RPMI8226 (cell line): ENCODE measurements around the gene MACROD2.

ENCODE experiments used
- DNase-seq: peaks from one replicate; pipeline ENCODE4 v3.0.0-alpha.2; 2015

Gene MACROD2

DNA sequence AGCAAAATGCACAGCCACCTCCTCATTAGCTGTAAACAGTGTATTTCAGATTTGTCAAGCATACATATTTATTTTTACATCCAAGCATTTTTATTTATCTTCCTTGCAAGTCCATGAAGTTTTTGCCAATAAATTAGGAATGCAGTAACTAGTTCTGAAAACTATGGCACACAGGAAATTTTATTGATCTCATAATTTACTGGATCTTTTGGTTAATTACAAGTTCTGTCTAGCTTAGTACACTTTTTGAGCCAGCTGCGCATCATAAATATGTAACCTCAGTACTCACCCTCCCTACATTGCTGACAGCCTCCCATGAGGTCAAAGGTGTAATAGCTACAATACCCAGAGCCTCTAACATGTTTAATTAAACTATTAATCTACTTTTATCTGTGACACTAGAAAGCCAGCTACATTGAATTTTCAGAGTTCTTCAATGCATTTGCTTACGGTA is 1679.8 kb downstream of the MACROD2 start:
- DNase-seq: no peak

DNA sequence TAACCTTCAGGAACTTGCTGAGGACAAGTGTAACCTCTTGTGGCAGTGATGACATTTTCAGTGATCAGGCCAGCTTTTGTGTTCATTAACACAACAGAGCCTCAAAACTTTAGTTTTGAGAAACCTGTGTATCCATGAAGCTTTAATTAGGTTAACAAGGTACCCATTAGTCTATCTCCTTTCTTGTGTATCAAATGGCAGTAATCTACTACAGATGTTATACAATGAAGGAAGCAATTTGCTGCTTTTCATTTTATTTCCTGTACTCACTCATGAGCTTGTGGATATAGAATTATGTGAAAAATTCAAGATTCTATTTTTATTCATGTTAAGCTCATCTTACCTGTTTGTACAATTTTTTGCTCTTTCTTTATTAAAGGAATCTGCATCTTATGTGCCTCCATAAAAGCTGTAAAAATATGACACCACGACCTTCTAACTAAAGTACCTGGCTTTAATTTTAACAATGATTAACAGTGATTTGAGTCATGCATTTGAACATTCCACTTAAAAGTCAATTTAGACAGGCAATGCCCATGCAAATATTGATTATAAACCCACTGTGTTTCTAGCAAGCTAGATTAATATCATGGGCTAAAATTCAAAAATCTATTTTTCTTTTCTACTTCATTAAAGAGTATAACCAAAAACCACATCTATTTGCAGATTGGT is 1680.6 kb downstream of the MACROD2 start:
- no peak for DNase-seq

DNA sequence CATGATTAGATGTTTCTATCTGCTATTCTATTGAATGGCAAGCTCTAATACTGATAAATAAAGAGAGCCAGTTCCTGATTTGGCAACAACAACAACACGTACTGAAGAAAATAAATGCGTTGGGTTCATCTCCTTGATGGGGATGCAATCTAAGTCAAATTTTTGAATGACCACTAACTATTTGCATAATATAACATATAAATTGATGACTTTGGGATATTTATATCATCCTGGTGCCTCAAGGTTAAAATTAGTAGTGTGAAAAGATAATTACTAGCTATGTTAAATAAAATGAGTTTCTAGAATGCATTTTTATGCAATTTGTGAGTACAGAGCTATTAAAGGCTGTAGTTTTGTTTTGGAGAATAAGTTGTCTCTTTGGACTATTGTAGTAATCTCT is 1681.5 kb downstream of the MACROD2 start:
- DNase-seq: no peak

DNA sequence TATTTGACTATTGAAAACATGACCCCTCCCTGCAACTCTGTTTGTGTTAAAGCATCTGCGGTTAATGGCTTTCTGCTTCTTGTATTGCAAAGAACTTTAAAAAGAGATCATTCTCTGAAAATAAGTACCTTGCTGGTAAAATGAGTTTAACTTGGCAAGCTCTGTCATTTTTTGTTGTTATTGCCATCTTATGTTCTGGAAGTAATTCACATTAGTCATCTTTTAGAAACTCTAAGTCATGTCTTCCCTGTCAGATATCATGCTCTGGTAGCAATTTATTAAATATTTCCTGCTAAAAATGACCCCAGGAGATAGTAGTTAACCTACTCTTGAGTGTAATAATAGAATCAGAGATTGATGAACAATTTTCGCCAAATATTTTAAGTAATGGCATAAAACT is 1687.4 kb downstream of the MACROD2 start:
- DNase-seq: no peak

DNA sequence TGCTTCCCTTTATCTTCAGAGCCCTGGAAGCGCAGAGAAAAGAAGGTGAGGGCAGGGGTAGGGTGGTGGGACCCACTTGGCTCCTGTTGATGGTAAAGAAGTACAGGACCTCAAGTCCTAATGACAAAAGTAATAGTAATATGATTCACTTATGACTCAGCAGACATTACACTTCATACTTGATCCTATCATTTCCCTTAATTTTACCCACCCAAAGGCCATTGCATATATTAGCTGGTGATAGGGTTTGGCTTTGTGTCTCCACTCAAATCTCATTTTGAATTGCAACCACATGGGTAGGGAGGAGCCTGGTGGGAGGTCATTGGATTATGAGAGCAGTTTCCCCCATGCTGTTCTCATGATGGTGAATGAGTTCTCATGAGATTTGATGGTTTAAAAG is 1697.3 kb downstream of the MACROD2 start:
- DNase-seq: no peak

DNA sequence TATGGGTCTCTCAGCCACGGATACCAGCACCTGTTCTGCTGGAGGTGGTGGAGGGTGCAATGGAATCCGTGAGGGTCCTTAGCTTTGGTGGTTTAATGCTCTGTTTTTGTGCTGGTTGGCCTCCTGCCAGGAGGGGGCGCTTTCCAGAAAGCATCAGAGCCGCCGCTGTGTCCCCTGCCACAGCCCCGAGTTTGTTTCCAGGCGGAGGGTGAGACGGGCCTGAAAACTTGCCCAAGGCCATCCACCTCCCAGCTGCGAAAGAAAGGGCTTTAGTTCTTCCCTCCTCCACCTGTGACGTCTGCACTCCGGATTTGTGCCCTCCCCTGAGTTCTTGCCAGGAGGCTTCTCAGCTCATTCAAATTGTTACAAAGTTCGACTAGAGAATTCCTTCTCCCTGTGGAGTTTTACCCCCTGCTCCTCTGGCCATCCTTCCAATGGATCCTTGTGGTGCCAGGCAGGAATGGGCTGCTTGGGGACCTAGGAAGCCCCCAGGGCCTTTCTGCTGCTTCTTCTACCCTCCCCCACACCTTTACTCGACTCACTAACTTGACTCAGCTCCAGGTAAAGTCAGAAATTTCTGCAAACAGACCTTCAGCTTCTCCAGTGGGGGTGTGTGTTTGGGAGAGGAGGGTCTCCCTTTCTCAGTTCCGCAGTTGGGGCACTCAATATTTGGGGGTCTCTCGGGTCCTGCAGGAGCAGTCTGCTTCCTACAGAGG is 1704.3 kb downstream of the MACROD2 start:
- peak; percentile 9 for DNase-seq

DNA sequence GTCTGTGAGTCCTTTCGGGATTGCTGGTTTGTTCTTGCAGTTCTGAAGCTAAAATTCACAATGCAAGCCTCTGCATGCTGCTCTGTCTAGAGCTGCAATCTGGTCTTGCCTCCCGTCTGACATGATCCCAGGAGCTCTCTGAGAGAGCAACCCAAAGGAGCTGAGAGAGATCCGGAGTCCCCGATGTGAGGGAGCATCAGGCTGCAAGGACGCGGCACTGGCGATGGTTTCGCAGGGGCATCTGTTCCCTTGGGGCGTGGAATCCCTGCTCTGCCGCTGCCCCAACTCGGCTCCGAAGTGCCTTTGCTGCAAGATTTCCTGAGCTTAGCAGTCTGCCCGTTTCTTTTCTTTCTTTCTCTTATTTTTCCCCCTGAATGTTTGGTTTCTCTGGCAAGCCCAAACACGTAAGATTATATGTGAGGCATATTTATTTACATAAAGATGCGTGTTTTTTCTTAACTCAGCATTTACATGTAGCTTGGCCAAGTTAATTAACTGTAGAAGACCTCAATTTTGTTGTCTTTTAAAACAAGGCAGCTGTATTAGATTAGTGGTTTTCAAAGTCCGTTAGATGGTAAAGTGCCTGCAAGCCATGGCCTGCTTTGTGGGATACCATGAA is 1704.9 kb downstream of the MACROD2 start:
- no peak for DNase-seq

DNA sequence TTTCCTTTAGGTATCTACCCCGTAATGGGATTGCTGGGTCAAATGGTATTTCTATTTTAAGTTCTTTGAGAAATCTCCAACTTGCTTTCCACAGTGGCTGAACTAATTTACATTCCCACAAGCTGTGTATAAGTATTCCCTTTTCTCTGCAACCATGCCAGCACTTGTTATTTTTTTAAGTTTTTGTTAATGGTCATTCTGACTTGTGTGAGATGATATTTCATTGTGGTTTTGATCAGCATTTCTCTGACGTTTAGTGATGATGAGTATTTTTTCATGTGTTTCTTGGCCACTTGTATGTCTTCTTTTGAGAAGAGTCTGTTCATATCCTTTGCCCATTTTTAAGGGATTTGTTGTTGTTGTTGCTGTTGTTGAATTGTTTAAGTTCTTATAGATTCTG is 1706.8 kb downstream of the MACROD2 start:
- DNase-seq: no peak

DNA sequence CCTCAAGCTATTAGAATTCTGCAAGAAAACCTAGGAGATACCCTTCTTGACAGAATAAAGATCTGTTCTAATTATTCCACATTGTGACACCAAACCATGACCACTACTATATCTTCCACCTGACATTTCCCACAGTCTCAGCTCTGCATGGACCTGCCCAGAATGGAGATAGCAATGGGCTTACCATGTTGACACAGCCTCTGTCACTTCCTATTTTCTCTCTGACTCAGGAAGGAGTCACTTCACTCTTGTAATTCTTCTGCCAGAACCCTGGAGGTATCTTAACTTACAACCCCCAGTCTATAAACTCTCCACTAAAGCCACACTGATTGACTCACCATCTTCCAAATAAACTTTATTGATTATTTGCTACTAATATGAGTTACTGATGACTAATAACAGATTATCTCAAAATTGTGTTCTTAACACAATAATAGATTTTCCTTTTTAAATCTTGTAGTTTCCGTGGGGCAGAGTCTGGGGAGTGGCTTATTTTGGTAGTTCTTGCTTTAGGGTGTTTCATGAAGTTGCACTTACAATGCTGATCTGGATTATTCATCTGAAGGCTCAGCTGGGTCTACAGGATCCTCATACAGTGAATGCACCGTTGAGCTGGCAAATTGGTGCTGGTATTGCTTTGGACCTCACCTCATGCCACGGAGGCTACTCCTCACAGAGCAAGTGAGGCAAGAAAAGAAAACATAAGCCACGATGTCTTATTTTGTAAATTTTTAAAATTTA is 1708.0 kb downstream of the MACROD2 start:
- no peak for DNase-seq

DNA sequence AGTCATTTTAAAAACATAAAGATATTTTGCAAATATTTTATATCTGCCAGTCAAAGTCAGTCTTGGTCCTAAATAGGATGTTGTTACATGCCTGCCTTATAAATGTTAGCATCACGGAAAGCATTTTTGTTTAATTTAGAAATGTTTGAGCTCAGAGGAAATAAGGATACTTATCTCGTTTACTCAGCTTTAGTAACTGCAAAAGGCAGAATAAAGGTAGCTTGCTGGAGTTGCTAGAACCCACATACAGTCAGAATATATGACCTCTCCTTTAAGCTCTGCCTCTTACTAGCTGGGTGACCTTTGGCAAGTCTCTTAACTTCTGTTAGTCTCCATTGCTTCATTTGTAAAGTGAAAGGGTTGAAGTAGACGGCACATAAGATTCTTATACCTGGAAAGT is 1710.7 kb downstream of the MACROD2 start:
- DNase-seq: no peak

DNA sequence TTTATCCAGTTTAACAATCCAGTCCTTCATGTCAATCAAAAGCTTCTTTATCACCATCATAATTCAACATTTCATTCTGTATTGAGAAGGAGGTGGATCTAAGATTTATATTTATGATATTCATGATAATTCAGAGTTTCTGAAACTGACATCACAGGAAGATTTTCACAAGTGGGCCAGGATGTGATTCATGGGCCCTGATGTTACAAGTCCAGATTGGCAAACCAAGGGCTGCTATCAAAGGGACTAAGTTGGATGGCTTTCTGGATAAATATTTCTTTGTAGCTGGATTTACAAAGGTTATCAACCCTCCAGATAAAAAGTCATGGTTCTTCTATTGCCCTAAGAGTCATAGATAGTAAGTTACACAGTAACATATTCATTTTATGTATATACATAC is 1711.4 kb downstream of the MACROD2 start:
- DNase-seq: no peak

DNA sequence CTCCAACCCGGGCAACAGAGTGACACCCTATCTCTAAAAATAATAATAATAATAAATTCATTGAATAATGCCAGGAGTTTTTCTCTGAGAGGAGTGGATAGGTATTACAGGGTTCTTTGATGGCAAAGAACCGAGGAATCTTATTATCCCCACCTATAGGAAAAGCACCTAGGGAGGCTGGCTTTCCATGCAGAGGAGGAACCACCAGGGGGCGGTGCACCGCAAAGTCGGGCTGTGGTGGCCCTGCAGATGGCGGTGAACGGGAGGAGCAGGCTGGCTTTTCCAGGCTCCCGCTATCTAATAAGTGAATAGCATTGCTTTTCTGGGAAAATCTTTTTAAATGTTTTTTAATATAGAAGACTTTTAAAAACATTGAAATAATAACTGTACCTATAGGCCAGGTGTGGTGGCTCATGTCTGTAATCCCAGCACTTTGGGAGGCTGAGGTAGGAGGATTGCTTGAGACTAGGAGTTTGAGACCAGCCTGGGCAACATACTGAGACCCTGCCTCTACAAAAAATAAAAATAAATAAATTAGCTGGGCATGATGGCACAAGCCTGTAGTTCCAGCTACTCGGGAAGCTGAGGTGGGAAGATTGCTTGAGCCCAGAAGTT is 1713.8 kb downstream of the MACROD2 start:
- peak; percentile 58 for DNase-seq

DNA sequence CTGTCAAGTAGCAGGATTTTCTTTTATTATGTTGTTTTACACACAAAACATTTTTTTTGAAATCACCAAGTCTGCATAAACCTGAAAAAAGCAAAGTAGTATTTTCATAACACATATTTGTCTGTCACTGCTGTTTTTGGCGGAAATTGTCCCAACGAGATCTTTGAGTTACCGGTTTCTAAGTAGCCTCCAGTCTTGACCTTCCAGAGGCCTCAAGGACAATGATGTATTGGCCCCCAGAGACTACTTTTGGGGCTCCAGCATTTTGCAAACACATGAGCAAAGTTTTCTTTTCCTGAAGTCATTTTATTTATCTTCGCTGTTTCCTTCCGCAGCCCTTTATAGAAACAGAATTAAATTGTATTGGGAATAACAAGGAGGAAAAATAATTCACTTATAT is 1715.3 kb downstream of the MACROD2 start:
- DNase-seq: no peak

DNA sequence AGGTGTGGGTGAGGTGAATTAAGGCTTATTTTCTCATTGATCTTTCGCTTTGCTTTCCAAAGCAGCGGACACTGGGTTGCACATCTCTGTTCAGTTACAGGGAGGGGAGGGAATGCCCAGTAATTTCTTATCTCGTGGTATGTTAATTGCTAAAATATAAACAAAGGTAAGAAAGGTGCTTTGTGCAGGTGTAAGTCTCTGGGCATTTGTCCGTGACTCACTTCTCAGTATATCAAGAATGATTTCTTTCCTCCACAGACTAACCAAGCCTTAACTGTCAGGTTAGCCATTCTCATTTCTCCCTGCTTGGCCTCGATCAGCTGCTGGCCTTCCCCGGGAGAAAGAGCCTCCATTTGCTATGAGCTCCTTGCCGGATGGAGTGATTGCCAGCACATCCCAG is 1715.9 kb downstream of the MACROD2 start:
- DNase-seq: no peak

DNA sequence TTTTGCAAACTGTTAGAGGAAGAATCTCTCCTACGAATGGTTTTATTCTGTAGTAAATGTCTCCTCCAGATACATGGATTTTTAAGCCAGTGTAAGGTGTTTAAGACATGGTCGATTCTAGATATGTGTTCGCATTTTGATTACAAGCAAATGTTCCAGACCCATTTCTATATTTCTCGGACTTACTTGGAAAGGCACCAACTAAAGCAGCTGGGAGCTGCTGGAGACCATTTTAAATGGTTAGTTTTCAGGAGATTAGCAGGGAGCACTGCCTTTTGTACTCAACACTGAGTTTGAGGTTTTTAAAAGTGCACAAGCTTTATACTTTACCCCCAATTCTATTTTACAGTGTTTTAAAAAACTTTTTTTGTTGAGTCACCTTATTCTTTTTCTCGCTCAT is 1720.9 kb downstream of the MACROD2 start:
- no peak for DNase-seq

DNA sequence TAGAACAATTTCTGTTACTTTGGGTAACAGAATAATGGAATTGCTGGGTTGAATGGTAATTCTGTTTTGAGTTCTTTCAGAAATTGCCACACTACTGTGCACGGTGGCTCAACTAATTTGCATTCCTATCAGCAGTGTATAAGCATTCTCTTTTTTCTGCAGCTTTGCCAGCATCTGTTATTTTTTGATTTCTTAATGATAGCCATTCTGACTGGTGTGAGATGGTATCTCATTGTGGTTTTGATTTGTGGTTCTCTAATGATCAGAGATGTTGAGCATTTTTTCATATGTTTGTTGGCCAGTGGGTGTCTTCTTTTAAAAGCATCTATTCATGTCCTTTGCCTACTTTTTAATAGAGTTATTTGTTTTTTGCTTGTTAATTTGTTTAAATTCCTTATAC is 1731.1 kb downstream of the MACROD2 start:
- no peak for DNase-seq

DNA sequence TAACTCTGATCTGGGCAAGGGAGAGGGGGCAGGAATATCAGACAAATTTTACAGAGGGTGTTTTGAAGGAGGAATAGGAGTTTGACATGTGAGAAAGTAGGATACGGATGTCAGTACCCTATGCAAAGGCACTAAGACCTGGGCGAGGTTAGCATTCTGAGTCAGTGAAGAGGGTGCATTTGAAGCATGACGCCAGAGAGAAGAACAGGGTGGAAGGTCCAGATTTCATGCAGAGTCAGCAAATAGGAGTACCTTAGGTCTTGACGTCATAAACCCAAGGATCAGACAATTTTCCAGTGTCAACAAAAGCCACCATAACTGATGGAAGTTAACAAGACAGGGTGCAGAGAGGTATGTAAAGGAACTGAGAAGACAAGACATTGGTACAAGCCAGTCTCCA is 1738.7 kb downstream of the MACROD2 start:
- no peak for DNase-seq

DNA sequence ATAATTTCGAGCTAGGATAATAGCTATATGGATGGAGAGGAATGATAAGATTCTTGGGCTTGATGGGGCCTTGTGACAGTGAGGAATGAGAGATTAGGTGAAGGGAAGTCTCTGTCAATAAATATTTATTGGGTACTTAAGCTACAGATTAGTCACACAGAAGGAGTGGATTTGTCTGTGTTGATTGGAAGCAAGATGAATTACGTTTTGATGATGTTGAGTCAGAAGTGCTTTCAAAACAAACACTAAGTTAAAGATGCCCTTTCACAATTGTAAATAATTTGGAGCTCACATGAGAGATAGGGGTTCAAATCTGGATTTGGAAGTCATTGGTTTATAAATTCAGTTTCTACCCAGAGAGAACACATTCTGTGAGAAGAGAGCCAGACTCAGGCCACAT is 1743.7 kb downstream of the MACROD2 start:
- no peak for DNase-seq

DNA sequence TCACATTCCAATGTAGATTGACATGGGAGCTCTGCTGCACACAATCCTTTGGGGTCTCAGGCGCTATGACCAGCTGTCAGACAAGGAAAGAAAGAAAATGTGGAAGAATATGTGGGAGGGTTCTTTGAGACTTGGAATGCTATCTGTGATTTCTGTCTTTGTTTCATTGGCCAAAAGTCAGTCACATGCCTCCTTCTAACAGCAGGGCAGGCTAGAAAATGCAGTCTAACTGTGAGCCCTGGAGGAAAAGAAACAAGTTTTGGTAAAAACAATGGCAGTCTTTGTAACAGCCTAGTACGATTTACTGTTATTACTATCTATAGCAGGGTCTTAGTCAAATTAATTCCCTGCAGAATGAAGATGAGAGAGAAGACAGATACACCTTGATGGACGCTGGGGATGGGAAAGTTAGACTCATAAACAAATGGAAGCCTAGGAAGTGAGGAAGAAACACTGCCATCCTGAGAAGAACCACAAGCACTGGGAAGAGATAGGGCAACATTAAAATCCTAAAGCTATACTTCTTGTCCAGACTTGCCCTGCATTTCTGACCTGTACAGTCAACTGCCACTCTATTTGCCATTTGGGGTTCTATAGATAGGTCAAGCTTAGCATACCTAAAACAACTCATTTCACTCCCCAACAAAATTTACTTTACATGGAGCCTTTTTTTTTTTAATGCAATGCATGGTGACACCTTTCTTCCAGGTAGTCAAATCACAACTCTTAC is 1744.9 kb downstream of the MACROD2 start:
- no peak for DNase-seq

DNA sequence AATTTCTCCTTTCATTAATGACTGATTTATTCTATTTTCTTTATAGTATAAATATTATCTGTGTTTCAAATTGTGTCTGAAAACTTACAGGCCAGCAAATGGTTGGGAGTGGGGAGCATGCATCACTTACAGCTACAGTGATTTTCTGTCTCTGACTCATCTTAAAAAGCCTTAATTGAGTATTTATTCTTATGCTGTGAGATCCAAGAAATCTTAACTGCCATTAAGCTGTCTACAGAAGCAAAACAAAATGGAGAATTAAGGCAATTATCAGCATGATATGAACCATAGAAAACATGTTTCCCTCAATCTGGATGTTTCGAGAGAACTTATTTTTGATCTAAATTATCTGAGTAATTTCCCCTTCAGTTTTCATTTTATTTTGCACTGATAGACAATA is 1746.8 kb downstream of the MACROD2 start:
- no peak for DNase-seq

DNA sequence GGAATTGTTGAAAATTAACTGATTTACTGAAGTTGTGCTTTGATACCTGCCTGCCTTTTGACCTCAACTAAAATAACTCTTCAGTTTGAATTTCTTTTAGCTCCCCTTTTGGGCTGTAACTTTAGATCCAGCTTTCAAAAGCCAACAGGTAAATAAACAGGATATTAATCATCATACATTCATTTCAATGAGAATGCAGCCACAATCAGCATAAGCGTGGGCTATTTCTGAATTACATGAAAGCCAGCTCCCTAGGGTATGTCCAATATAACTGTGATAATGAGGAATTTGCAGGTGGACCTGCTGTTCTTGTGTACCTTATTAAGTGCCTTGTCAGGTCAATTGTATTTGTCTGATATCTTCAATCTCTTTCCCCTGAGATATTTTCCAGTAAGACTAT is 1747.3 kb downstream of the MACROD2 start:
- DNase-seq: no peak

DNA sequence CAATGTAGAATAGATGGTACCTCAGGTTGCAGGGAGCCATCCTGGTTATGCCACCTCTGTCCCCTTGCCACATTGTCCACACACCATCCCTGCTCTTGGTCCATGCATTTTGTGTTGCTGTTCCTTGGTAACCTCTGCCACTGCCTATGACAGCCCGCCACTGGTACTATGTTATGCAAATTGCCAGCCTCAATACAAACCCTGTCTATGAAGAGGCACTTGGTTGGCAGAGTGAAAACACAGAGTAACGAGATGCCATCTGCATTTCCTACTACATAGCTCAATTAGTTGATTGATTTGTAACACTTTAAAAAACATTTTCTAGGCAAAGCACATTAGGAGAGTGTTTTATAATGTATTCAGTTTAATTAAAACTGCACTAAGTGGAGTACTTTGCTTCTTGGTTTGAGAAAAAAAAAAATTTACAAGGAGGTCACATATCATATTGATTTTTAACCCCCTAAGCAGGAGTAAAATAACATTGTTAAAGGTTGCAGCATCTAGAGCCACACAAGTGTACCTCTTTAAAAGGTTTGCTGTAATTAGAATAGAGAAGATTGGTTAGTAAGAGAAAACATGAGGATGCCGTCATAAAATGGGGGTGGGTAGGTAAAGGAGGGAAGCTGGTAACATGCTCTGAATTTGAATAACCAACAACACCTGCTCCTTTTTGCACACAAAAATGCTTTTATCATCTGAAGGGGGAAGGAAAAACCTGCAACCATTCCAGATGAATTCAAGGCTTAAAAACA is 1760.9 kb downstream of the MACROD2 start:
- no peak for DNase-seq
